Measurements from ENCODE around the gene BPIFB2.
"Not testable (repeated sequence)": the region's sequence is repeated elsewhere in the genome, so short reads cannot be mapped to it uniquely, and the experiment has no call there.

The BPIFB2 gene, protein sequence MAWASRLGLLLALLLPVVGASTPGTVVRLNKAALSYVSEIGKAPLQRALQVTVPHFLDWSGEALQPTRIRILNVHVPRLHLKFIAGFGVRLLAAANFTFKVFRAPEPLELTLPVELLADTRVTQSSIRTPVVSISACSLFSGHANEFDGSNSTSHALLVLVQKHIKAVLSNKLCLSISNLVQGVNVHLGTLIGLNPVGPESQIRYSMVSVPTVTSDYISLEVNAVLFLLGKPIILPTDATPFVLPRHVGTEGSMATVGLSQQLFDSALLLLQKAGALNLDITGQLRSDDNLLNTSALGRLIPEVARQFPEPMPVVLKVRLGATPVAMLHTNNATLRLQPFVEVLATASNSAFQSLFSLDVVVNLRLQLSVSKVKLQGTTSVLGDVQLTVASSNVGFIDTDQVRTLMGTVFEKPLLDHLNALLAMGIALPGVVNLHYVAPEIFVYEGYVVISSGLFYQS

DNA sequence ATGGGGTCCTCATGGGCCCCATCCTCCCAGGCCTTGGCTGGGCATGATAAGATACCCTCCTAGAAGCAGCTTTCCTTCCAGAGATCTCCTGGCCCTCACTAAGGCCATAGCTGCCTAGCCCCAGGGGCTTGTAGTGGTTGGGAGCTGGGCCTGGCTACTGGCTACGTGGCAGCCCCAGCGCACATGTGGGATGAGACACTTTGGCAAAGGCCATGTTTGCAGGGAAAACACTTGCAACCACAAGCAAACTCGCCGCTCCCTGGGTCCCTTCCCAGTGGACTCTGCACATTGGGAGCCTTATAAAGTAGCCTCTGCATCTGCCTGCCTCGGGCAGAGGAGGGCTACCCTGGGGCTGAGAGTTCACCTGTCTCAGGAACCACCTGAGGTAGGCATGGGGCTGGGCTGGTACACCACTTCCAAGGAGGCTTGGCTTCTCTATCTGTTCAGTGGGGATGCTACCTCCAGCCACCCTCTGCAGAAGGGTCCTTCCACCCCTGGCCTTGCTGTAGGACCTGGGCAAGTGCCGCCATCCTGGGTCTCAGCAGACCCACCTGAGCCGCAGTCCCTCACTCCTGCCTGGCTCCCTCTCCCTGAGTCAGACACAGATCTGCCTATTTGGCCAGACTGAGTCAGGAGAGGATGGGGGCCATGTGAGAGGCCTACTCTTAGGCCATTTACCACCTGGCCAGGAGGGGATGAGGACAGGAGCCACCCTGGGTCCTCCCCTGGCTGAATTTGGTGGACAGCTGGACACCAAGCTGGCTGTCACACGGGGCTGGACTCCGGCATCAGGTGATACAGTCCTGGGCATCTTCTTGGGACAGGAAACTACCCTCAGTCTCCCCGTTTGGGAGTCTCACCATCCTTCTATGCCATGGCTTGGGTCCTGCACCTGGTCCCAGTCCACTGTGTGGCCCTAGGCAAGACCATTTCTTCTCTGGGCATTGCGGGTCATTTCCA is at the start of gene BPIFB2:
TSS of gene BPIFB2 (plus strand) at position 329 of the 960 bp plus-strand sequence. CDS start 871 bp downstream, outside the sequence.
- ATAC-seq (no peak), DNase-seq (no peak)
- no peaks in the 10 kb centered on the region for H3K27me3 Mint-ChIP-seq
- no peak within 1 kb of the TSS for H3K4me3 Mint-ChIP-seq
- H3K9me3 Mint-ChIP-seq, result peaks cover 5 to 7% of the 10 kb centered on the region in 2 donors
- H3K27ac Mint-ChIP-seq, result no peak within 1 kb of the TSS
- H3K4me1 Mint-ChIP-seq, result peaks cover 6% of the 10 kb centered on the region

DNA sequence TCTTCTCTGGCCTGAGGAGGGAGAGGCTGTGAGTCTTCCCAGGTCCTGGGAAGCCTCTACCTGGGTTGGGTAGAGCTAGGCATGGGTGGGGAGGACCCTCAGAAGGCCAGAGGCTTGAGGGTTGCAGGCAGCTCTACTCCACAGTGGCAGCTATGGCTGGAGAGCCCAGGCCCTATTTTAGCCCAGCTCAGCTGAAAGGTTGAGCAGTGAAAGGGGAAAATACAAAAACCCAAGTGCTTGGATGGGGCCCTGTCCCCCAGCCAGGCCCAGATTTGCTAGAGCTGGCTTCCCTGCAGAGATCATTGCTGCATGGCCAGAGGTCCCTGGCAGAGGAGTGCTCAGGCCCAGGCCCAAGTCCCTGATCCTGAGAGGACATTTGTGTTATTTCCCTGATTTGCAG is 48.9 kb upstream of the BPIFB2 start:
- H3K27ac Mint-ChIP-seq, result no peak overlapping the region
- peaks cover 22 to 34% of the 10 kb centered on the region in 2 donors for H3K9me3 Mint-ChIP-seq
- ATAC-seq (no peak), DNase-seq (no peak)
- H3K27me3 Mint-ChIP-seq, result no peaks in the 10 kb centered on the region
- H3K4me1 Mint-ChIP-seq, result peaks cover 27% of the 10 kb centered on the region
- H3K4me3 Mint-ChIP-seq, result no peak overlapping the region

DNA sequence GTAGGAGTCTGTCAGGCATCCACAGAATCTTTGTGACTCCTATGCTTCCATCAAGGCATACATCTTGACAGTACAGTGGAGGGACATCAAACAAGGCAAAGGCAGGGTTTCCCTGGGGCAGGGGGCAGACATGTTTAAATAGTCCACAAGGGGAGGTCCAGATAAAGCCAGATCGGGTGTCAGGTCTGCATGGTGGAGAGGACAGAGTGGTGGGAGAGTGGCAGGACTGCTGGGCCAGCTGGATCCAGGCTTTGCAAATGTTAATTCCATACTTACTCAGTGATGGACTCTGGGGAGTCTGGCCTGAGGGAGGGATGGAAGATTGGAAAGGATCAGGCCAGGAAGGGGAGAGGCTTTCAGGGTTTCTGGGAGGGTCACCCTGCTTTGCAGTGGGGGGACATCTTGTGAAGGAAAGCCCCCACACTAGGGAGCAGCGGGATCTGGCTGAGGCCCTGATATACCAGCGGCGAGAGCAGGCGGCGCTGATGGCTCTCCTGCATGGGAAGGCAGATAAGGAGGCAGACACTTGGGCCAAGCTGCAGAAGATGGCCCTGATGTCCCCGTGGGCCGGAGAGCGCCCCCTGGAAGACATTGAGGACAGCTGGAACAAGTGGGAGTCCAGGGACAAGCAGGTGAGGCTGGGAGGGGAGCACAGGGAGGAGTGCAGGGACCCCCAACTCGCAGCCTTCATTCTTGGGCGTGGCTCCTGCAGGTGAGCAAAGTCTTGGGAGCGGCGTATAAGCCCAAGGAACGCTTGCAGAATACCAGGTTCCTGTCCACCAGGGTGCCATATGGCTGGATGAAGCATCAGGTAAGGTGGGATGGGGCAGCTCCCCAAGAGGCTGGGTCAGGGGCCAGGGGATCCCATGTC is 47.9 kb upstream of the BPIFB2 start:
- Mint-ChIP-seq H3K27ac (no peak overlapping the region), H3K27me3 (no peaks in the 10 kb centered on the region), H3K4me1 (peaks cover 33% of the 10 kb centered on the region), H3K9me3 (peaks cover 17 to 32% of the 10 kb centered on the region in 2 donors), H3K4me3 (no peak overlapping the region)
- ATAC-seq, result no peak
- DNase-seq, result no peak

DNA sequence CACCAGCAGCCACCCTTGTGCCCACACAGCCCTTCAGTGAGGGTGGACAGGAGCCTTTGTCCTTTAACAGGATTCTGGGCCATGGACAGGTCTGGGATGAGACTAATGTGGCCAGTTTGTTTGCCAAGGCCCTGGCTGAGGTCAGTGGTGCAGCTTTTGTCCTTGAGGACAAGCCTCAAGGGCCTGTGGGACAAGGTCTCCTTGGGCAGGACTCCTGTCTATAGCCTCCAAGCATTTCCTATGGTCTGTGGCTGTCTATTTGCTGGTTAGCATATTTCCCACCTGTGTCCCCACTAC is 47.3 kb upstream of the BPIFB2 start:
- Mint-ChIP-seq H3K4me3 (no peak overlapping the region), H3K4me1 (peaks cover 33% of the 10 kb centered on the region), H3K9me3 (peaks cover 17 to 32% of the 10 kb centered on the region in 2 donors), H3K27me3 (no peaks in the 10 kb centered on the region), H3K27ac (no peak overlapping the region)
- DNase-seq (no peak), ATAC-seq (no peak)

DNA sequence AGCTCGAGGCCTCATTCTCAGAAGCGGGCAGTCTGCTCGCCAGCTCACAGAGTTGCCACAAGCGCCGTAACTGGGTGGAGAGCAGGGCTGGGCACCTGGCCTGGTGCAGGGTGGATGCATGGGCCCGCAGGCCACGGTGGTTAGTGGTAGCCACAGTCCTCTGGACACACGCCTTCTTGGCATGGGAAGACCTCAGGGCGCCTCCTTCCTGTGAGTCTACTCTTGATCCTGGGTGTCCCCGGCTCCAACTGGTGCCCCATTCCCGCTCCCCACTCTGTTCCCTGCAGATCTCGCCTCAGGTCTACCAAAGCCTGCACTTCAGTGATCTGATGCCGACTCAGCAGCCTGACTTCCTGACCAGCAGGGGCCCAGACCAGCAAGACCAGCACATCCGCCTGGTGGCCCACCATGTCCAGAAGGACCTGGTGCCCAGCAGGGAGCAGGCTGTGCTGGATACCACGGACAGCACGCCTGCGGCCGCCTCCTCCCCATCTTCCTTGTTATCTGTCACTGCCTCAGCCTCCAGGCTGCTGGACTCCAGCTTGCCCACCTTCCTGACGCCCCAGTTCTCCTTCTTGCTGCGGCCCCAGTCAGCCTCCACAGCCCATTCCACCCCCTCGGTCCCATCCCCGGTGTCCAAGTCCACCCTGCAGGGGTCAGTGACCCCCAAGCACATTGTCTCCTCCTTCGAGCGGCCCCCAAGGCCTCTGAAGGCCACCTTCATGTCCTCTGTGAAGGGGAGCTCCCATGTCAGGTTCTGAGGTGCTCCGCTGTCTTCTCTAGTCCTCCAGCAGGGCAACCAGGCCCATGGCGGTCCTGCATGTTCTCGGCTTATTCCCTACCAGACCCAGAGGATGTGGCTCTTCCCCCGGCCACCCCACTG is 46.4 kb upstream of the BPIFB2 start:
- no peak for ATAC-seq
- H3K27me3 Mint-ChIP-seq, result no peaks in the 10 kb centered on the region
- H3K27ac Mint-ChIP-seq, result peak overlapping the region in 1 of 2 donors; percentile 82
- no peak for DNase-seq
- no peak overlapping the region for H3K4me3 Mint-ChIP-seq
- H3K4me1 Mint-ChIP-seq, result peaks cover 33% of the 10 kb centered on the region
- peaks cover 17 to 32% of the 10 kb centered on the region in 2 donors for H3K9me3 Mint-ChIP-seq

DNA sequence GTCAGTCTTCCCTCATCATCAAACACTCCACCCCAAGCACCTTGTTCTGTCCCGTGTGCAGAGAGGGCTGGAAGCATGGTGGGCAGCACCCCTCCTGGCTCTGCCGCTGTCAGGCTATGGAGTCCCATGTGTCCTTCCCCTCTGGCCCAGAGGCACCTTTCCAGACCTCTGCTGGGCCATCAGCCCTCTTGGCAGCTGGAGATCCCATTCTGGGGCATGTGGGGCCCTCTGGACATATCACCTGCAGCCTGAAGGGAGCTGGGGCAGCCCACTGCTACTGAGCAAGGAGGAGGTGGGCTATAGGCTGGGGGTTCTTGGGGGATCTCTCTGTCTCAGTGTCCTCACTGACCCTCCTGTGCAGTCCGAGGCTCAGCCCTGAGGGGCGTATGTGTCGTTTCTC is 45.5 kb upstream of the BPIFB2 start:
- no peak overlapping the region for H3K4me3 Mint-ChIP-seq
- peaks cover 11 to 25% of the 10 kb centered on the region in 2 donors for H3K9me3 Mint-ChIP-seq
- H3K27ac Mint-ChIP-seq, result peak overlapping the region; percentile 48 to 82
- no peak for ATAC-seq
- peaks cover 33% of the 10 kb centered on the region for H3K4me1 Mint-ChIP-seq
- DNase-seq, result no peak
- no peaks in the 10 kb centered on the region for H3K27me3 Mint-ChIP-seq

DNA sequence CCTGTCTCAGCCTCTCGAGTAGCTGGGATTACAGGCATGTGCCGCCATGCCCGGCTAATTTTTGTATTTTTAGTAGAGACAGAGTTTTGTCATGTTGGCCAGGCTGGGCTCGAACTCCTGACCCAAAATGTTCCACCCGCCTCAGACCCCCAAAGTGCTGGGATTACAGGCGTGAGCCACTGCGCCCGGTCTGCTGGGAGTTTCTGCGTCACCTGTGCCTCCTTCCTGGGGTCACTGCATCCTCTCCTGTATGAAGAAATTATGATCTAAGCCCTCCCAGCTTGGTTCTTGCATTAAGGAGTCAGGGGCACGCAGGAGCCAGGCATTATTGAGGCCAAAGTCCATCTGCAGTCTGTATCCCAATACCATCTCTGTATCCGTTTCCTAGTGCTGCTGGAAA is 44.9 kb upstream of the BPIFB2 start:
- ATAC-seq, H3K27ac Mint-ChIP-seq, H3K4me3 Mint-ChIP-seq, H3K27me3 Mint-ChIP-seq: not testable (repeated sequence)
- peaks cover 7 to 21% of the 10 kb centered on the region in 2 donors for H3K9me3 Mint-ChIP-seq
- DNase-seq, result peak in 1 of 2 donors; percentile 3
- H3K4me1 Mint-ChIP-seq, result peaks cover 33% of the 10 kb centered on the region

DNA sequence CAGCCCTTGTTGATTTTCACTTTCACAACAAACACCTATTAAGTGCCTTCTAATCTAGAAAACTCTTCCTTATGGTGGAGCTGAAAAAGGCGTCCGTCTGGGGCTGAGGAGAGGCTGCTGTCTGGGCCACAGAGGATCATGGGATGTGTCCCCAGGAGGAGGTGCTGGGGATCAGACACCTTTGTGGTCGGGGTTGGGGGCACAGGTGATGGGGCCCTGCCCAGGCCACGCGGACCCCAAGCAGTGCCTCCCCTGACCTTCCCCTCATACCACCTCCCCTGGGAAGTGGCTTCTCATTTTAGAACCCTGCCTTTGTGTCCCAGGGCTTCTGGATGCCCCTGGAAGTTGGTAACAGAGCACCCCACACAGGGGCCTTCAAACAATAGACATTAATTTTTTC is 44.3 kb upstream of the BPIFB2 start:
- H3K27ac Mint-ChIP-seq, result no peak overlapping the region
- DNase-seq (peak in 1 of 2 donors; percentile 6), ATAC-seq (no peak)
- H3K4me1 Mint-ChIP-seq, result peaks cover 33% of the 10 kb centered on the region
- H3K4me3 Mint-ChIP-seq, result no peak overlapping the region
- H3K9me3 Mint-ChIP-seq, result peaks cover 1 to 15% of the 10 kb centered on the region in 2 donors
- no peaks in the 10 kb centered on the region for H3K27me3 Mint-ChIP-seq

DNA sequence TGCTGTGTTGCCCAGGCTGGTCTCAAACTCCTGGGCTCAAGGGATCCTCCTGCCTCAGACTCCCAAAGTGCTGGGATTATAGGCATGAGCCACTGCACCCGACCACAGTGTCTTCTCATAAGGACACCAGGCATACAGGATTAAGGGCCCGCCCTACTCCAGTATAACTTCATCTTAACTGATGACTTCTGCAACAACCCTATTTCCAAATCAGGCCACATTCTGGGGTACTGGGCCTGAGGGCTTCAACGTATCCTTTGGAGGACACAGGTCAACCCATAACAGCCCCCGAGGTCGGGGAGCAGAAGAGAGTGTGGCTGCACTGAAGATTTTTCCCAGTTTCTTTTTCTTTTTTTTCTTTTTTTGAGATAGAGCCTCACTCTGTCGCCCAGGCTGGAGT is 42.9 kb upstream of the BPIFB2 start:
- peaks cover 33% of the 10 kb centered on the region for H3K4me1 Mint-ChIP-seq
- H3K27ac Mint-ChIP-seq, result no peak overlapping the region
- DNase-seq (peak in 1 of 2 donors; percentile 2), ATAC-seq (no peak)
- peaks cover 1 to 5% of the 10 kb centered on the region in 2 donors for H3K9me3 Mint-ChIP-seq
- H3K4me3 Mint-ChIP-seq, result no peak overlapping the region
- H3K27me3 Mint-ChIP-seq, result no peaks in the 10 kb centered on the region

DNA sequence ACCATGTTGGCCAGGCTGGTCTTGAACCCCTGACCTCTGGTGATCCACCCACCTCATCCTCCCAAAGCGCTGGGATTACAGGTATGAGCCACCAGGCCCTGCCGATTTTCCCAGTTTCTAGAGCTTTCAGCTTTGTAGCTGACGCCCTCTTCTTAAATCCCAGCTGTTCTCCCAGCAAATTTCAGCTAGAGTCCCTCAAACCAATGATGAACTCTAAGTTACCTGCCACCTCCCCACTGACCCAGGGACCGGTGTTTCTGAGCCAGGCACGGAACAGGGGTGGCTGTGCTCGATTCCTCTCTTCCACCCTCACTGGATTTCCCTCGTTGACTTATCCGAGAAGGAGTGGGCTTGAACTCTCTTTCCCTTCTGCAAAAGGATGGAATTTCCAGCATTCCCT is 42.4 kb upstream of the BPIFB2 start:
- peak in 1 of 2 donors; percentile 8 for DNase-seq
- Mint-ChIP-seq H3K27ac (peak overlapping the region in 1 of 2 donors; percentile 77), H3K4me1 (peaks cover 33% of the 10 kb centered on the region), H3K27me3 (no peaks in the 10 kb centered on the region), H3K4me3 (no peak overlapping the region), H3K9me3 (peaks cover 0 to 5% of the 10 kb centered on the region in 2 donors)
- ATAC-seq, result no peak

DNA sequence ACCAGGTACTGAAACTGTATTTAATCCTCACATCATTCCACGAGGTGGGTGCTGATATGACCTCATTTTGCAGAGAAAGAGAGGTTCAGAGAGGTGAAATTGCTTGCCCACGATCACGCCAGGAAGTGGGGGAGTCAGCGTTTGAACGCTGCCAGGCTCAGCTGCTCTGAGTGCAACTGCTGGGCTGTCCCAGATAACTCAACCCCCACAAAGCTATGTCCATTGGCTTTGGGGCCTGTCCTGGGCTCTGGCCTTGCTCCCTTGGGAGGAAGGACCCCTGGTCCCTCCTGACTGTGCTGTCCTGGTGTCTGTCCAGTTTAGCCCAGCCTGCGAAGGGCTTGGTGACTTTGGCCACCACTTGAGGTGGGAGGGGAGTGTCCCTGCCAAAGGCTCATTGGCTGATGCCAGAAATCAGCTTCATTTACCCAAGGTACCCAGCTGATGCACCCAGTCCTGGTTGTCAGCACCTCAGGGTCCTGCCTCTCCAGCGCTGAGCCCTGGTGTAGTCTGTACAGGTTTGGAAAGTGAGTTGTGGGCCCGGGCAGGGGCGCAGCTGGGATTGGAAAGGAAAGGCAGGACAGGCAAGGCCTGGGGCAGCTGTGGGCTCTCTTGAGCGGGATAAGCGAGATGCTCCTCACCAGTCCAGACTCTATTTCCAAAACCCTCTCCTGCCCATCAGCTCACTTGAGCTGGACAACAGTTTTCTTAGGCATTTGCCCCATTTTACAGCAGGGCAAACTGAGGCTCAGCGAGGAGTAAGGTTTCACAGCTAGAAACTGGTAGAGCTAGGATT is 41.7 kb upstream of the BPIFB2 start:
- H3K27ac Mint-ChIP-seq, result peak overlapping the region in 1 of 2 donors; percentile 71
- H3K27me3 Mint-ChIP-seq, result no peaks in the 10 kb centered on the region
- peaks cover 33% of the 10 kb centered on the region for H3K4me1 Mint-ChIP-seq
- peak in 1 of 2 donors; percentile 29 for DNase-seq
- H3K4me3 Mint-ChIP-seq, result peak overlapping the region in 1 of 2 donors; percentile 44
- ATAC-seq, result peak; percentile 16
- H3K9me3 Mint-ChIP-seq, result peaks cover 0 to 5% of the 10 kb centered on the region in 2 donors

DNA sequence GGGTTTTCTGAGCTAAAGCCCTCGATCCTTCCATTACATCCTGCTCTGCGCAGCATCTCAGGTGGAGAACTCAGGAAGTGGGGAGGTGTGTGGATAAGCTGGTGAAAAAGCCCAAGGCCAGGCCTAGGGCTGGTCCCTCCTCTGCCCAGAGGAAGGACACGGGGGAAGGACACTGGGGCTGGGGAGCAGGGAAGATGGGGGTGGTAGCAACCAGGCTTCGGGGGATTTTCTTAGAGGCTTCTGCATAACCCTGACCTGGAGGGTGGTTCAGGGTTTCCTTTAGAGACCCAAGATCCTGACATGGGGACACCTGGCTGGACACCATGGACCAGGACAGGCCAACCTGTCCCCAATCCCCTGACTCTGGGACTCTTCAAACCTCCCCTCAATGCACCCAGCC is 41.1 kb upstream of the BPIFB2 start:
- peak overlapping the region in 1 of 2 donors; percentile 42 for H3K27ac Mint-ChIP-seq
- H3K4me3 Mint-ChIP-seq, result peak overlapping the region in 1 of 2 donors; percentile 44
- H3K9me3 Mint-ChIP-seq, result peaks cover 0 to 5% of the 10 kb centered on the region in 2 donors
- H3K4me1 Mint-ChIP-seq, result peaks cover 28% of the 10 kb centered on the region
- no peaks in the 10 kb centered on the region for H3K27me3 Mint-ChIP-seq
- DNase-seq (peak in 1 of 2 donors; percentile 12), ATAC-seq (no peak)

DNA sequence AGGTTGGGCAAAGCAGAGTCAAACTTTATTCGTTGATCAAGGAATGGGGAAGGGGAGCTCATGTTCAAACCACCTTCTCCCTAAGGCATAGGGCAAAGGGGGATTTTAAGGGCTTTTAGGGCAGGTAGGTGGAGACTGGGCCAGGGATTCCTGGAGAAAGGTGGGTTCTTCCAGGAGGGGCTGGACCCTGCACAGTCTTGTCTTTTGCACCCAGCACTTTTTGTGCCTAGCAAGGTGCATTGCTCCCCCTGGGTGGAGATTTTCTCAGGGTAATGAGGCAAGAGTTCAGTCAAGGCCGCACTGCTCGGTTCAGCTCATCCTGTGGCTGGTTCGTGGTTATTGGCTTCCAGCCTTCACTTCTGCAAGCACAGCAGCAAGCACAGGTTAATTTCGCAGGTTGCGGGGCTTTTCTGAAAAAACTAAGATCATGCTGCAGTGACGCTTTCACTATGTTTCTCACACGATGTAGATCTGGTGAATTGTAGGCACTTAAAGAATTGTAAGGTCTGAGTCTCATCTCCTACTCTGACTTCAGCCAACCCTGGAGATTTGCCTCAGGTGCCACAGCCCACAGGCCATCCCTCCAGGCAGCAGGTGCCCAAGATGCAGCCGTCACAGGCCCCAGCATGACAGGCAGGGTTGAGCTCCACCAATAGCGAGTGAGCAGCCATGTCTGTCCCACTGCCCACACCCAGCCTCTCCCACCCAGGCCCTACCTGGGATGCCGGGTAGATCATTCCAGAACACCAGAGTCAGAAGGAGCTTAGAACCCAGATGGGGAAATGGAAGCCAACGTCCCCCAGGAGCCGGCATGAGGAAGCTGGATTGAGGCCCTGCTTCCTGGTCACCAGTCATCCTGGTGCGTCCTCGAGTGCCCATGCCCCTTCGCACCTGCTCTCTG is 40.4 kb upstream of the BPIFB2 start:
- peak overlapping the region; percentile 91 to 94 for H3K27ac Mint-ChIP-seq
- peaks cover 0 to 5% of the 10 kb centered on the region in 2 donors for H3K9me3 Mint-ChIP-seq
- no peaks in the 10 kb centered on the region for H3K27me3 Mint-ChIP-seq
- ATAC-seq (peak; percentile 77), DNase-seq (peak; percentile 59 to 78)
- peak overlapping the region; percentile 68 to 72 for H3K4me3 Mint-ChIP-seq
- H3K4me1 Mint-ChIP-seq, result peaks cover 21% of the 10 kb centered on the region
